Myometrial cell (primary cell): ENCODE measurements around the gene RRP7A. TPM values are rescaled to one million over a fixed set of nuclear protein-coding genes. Genes with fewer than 3 reads are reported as not detected.

Source experiments
- total RNA-seq: library from RNA; depleted of rRNA; stranded (reverse); fragments of >200 nt; gene quantifications from 2 replicates; pipeline ENCODE4 v1.2.3, GENCODE V29; 2015

RRP7A gene, protein sequence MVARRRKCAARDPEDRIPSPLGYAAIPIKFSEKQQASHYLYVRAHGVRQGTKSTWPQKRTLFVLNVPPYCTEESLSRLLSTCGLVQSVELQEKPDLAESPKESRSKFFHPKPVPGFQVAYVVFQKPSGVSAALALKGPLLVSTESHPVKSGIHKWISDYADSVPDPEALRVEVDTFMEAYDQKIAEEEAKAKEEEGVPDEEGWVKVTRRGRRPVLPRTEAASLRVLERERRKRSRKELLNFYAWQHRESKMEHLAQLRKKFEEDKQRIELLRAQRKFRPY
- total RNA-seq = 37.9 and 49.0 TPM in 2 replicates

DNA sequence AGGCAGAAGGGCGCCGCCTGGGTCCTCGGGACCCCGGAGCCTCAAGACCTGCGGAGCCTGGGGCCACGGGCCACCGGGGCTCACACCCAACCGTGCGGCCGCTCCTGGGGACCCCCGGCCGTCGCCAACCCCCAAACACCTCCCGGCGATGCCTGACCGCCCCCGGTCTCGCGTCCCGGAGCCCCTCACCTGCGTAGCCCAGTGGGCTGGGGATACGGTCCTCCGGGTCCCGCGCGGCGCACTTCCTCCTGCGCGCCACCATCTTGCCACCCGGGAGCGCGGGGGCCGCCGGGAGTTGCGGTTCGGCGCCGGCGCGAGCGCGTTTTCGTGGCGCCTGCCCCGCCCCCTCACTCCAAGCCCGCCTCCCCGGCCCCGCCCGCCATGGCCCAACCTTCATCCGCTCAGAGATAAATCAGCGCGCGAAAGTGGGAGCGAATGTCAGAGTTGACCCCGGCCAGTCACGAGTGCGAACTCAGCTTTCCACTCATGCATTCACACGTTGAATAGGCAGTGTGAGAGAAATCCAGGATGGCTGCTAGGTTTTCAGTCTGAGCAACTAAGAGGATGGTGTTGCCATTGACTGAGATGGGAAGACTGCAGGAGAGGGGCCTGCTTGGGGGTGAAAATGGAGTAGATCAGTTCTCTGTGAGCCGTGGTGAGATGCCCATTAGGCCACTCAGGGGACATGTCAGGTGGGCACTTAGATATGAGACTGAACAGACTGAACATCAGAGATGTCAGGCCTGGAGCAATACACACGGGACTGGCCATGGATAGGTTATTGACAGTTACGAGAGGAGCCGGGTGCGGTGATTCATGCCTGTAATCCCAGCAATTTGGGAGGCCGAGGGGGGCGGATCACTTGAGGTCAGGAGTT lies at the start of gene RRP7A:
RRP7A (minus strand) TSS at position 272 of the 877 bp plus-strand sequence; CDS start at position 262, 10 bp downstream.

DNA sequence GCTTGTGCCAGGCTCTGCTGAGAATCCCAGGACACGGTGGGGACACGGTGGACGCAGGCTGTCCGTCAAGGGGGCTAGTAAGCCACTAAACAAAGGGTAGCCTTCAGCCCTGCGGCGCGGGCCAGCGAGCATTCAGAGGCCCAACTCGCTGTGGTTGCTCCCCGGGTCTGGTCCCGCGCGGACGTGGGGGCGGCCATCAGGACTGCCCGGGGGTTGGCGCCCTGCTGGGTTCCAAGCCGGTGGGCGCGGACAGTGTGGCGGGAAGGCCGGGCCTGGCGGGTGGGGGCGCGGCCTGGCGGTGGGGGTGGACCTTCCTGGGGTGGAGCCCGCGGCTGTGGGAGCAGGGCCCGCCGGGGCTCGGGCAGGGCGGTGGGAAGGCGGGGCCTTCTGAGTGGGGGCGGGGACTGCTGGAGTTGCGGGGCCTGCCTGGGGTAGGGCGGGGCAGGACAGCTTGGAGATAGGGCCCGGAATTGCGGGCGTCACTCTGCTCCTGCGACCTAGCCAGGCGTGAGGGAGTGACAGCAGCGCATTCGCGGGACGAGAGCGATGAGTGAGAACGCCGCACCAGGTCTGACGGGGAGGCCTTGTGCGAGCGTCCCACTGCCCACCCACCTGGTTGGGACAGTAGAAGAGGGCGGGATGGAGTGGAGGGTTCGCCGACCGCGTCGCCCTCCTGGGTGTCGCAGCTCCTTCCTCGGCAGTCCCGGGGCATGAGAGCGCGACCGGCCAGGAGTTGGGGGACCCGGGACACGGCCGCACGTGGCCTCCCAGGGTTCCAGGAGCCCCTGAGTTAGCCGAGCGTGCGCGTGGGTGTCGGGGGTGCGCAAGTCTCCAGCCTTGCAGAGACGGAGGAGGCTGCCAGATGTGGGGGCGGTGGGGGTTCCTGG lies 34.1 kb upstream of the RRP7A start, which contains the start of gene SERHL2:
SERHL2 (plus strand) TSS at position 482 of the 887 bp plus-strand sequence; CDS start at position 547, 65 bp downstream.

Other genes with a start within 250 kb of the RRP7A start
- gene TCF20, start 249.1 kb downstream of the RRP7A start, total RNA-seq = 19.3 and 25.2 TPM in 2 replicates
- 0.18 TPM in 1 of 2 replicates, not detected in the other for gene NFAM1, start 87.4 kb downstream of the RRP7A start, total RNA-seq
- gene SERHL2, start 34.2 kb upstream of the RRP7A start, total RNA-seq = 6.9 and 20.2 TPM in 2 replicates
- 30.3 TPM in 2 replicates for gene POLDIP3, start 95.1 kb upstream of the RRP7A start, total RNA-seq
- not detected in 2 replicates for gene ATP5MGL, start 120.8 kb upstream of the RRP7A start, total RNA-seq
- gene CYB5R3, start 129.6 kb upstream of the RRP7A start, total RNA-seq = 147 and 154 TPM in 2 replicates
- 6.9 and 8.3 TPM in 2 replicates for gene A4GALT, start 201.1 kb upstream of the RRP7A start, total RNA-seq